HepG2 (cell line): ENCODE measurements around the gene DUS3L. TPM values are rescaled to one million over a fixed set of nuclear protein-coding genes. Genes with fewer than 3 reads are reported as not detected.

Source experiments
- CC2D1A ChIP-seq: sonication (generic); formaldehyde crosslinking; IDR thresholded peaks from 2 replicates; pipeline ENCODE4 v1.8.1; 2023; ENCODE audit warnings: mild to moderate bottlenecking, missing genetic modification reagents
- HHEX ChIP-seq: IDR thresholded peaks from 2 replicates; pipeline ENCODE4 v1.6.1; 2016; ENCODE audit warnings: control low read depth
- KAT7 ChIP-seq: IDR thresholded peaks from 2 replicates; pipeline ENCODE4 v1.6.1; 2018; ENCODE audit warnings: borderline replicate concordance, missing compliant biosample characterization
- KLF11 ChIP-seq: IDR thresholded peaks from 2 replicates; pipeline ENCODE4 v1.6.1; 2016; ENCODE audit warnings: missing compliant biosample characterization
- NR2F6 ChIP-seq, 2 experiments: IDR thresholded peaks; 2 replicates each; pipeline ENCODE4 v1.6.1; 2016; ENCODE audit warnings: antibody characterized with exemption in 1 of 2, mild to moderate bottlenecking in 1 of 2
- RFXAP ChIP-seq: sonication (generic); formaldehyde crosslinking; IDR thresholded peaks from 2 replicates; pipeline ENCODE4 v1.4.0; 2020; ENCODE audit warnings: missing genetic modification reagents, borderline replicate concordance
- RXRB ChIP-seq: IDR thresholded peaks from 2 replicates; pipeline ENCODE4 v1.6.1; 2016; ENCODE audit warnings: borderline replicate concordance, missing genetic modification reagents, missing compliant biosample characterization
- SIN3A ChIP-seq: IDR thresholded peaks from 2 replicates; pipeline ENCODE4 v1.6.1; 2011; ENCODE audit warnings: low read depth, mild to moderate bottlenecking, control low read depth, low read length, borderline replicate concordance
- SNAPC2 ChIP-seq: sonication (generic); formaldehyde crosslinking; IDR thresholded peaks from 2 replicates; pipeline ENCODE4 v1.8.1; 2022; ENCODE audit warnings: mild to moderate bottlenecking, missing genetic modification reagents
- YY1 ChIP-seq: IDR thresholded peaks from 2 replicates; pipeline ENCODE4 v1.6.1; 2011; ENCODE audit warnings: low read length, low read depth, moderate library complexity, mild to moderate bottlenecking; ENCODE audit not compliant: insufficient read depth, insufficient replicate concordance
- ZBTB49 ChIP-seq: sonication (generic); formaldehyde crosslinking; IDR thresholded peaks from 2 replicates; pipeline ENCODE4 v1.4.0; 2020; ENCODE audit warnings: missing genetic modification reagents, borderline replicate concordance
- ZFP36 ChIP-seq: fragments of 150-350 bp; IDR thresholded peaks from 2 replicates; pipeline ENCODE4 v1.6.1; 2018; ENCODE audit warnings: borderline replicate concordance, low read length, low read depth; ENCODE audit not compliant: partially characterized antibody
- ZFP36L1 ChIP-seq: sonication (generic); formaldehyde crosslinking; IDR thresholded peaks from 2 replicates; pipeline ENCODE4 v1.8.0; 2022; ENCODE audit warnings: mild to moderate bottlenecking, missing genetic modification reagents, moderate library complexity
- ZNF589 ChIP-seq: sonication (generic); formaldehyde crosslinking; conservative IDR thresholded peaks from 2 replicates; pipeline ENCODE4 v1.8.0; 2022; ENCODE audit warnings: mild to moderate bottlenecking, moderate library complexity, missing genetic modification reagents
- ZNF747 ChIP-seq: sonication (generic); formaldehyde crosslinking; IDR thresholded peaks from 2 replicates; pipeline ENCODE4 v1.8.1; 2023; ENCODE audit warnings: missing genetic modification reagents, mild to moderate bottlenecking, borderline replicate concordance
- polyA plus RNA-seq, 8 experiments: library from polyadenylated mRNA; depleted of rRNA in 3 of 8; stranded (reverse) in 7 of 8; unstranded in 1 of 8; fragments of >200 nt; fragmentation: Illumina TruSeq in 4 of 8; extraction: Trizol in 4 of 8; gene quantifications; 2 replicates each; pipeline versions ENCODE4 v1.2.1 to v1.2.3, GENCODE V29; 2011 to 2016; ENCODE audit warnings: low read depth in 4 of 8, missing spikeins in 1 of 8, mixed read lengths in 1 of 8; ENCODE audit not compliant: insufficient read depth in 1 of 8
- total RNA-seq, 5 experiments: library from RNA; depleted of rRNA; stranded (reverse); fragments of >200 nt; fragmentation: Illumina TruSeq; extraction: Trizol; gene quantifications; 2 replicates each; pipeline ENCODE4 v1.2.3, GENCODE V29; 2016; ENCODE audit warnings: low read depth in 1 of 5
- TF ChIP-seq, protein P1 (sequence below): sonication (generic); formaldehyde crosslinking; IDR thresholded peaks from 2 replicates; pipeline ENCODE4 v1.4.0; 2020; ENCODE audit warnings: missing genetic modification reagents, borderline replicate concordance
- TF ChIP-seq, protein P2 (sequence below): IDR thresholded peaks from 2 replicates; pipeline ENCODE4 v1.6.1; 2016; ENCODE audit warnings: control low read depth
- TF ChIP-seq, protein P3 (sequence below): sonication (generic); formaldehyde crosslinking; IDR thresholded peaks from 2 replicates; pipeline ENCODE4 v1.8.0; 2022; ENCODE audit warnings: missing genetic modification reagents, mild to moderate bottlenecking, moderate library complexity, borderline replicate concordance
- TF ChIP-seq, protein P4 (sequence below): sonication (generic); formaldehyde crosslinking; IDR thresholded peaks from 2 replicates; pipeline ENCODE4 v1.8.0; 2022; ENCODE audit warnings: mild to moderate bottlenecking, missing genetic modification reagents, moderate library complexity

DUS3L gene
- total and polyA plus RNA-seq, 2 of the 13 experiments (the other 11 are each of a cell fraction or from before 2014, with no cell fraction given), result 13.3 to 25.1 TPM

- TF ChIP-seq, protein P1, sequence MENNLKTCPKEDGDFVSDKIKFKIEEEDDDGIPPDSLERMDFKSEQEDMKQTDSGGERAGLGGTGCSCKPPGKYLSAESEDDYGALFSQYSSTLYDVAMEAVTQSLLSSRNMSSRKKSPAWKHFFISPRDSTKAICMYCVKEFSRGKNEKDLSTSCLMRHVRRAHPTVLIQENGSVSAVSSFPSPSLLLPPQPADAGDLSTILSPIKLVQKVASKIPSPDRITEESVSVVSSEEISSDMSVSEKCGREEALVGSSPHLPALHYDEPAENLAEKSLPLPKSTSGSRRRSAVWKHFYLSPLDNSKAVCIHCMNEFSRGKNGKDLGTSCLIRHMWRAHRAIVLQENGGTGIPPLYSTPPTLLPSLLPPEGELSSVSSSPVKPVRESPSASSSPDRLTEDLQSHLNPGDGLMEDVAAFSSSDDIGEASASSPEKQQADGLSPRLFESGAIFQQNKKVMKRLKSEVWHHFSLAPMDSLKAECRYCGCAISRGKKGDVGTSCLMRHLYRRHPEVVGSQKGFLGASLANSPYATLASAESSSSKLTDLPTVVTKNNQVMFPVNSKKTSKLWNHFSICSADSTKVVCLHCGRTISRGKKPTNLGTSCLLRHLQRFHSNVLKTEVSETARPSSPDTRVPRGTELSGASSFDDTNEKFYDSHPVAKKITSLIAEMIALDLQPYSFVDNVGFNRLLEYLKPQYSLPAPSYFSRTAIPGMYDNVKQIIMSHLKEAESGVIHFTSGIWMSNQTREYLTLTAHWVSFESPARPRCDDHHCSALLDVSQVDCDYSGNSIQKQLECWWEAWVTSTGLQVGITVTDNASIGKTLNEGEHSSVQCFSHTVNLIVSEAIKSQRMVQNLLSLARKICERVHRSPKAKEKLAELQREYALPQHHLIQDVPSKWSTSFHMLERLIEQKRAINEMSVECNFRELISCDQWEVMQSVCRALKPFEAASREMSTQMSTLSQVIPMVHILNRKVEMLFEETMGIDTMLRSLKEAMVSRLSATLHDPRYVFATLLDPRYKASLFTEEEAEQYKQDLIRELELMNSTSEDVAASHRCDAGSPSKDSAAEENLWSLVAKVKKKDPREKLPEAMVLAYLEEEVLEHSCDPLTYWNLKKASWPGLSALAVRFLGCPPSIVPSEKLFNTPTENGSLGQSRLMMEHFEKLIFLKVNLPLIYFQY (CRISPR knock-in tag), result peak; percentile 97
- TF ChIP-seq NR2F6 (IDR thresholded peaks at IDR 0.05) (no peak), NR2F6 (CRISPR knock-in tag; IDR thresholded peaks at IDR 0.05) (peak; percentile 22; the same call in 1 of the 2 replicates), HHEX (no peak), ZNF589 (no peak), KLF11 (CRISPR knock-in tag) (no peak), ZBTB49 (no peak), SIN3A (no peak), YY1 (no peak), ZFP36L1 (CRISPR knock-in tag) (no peak), KAT7 (CRISPR knock-in tag) (no peak), RFXAP (CRISPR knock-in tag) (no peak), SNAPC2 (no peak), RXRB (CRISPR knock-in tag) (no peak), ZFP36 (peak; percentile 93), CC2D1A (no peak), ZNF747 (CRISPR knock-in tag) (no peak)
- TF ChIP-seq, protein P2, sequence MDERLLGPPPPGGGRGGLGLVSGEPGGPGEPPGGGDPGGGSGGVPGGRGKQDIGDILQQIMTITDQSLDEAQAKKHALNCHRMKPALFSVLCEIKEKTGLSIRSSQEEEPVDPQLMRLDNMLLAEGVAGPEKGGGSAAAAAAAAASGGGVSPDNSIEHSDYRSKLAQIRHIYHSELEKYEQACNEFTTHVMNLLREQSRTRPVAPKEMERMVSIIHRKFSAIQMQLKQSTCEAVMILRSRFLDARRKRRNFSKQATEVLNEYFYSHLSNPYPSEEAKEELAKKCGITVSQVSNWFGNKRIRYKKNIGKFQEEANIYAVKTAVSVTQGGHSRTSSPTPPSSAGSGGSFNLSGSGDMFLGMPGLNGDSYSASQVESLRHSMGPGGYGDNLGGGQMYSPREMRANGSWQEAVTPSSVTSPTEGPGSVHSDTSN (CRISPR knock-in tag), result no peak
- TF ChIP-seq, protein P3, sequence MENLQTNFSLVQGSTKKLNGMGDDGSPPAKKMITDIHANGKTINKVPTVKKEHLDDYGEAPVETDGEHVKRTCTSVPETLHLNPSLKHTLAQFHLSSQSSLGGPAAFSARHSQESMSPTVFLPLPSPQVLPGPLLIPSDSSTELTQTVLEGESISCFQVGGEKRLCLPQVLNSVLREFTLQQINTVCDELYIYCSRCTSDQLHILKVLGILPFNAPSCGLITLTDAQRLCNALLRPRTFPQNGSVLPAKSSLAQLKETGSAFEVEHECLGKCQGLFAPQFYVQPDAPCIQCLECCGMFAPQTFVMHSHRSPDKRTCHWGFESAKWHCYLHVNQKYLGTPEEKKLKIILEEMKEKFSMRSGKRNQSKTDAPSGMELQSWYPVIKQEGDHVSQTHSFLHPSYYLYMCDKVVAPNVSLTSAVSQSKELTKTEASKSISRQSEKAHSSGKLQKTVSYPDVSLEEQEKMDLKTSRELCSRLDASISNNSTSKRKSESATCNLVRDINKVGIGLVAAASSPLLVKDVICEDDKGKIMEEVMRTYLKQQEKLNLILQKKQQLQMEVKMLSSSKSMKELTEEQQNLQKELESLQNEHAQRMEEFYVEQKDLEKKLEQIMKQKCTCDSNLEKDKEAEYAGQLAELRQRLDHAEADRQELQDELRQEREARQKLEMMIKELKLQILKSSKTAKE (CRISPR knock-in tag), result no peak
- TF ChIP-seq, protein P4, sequence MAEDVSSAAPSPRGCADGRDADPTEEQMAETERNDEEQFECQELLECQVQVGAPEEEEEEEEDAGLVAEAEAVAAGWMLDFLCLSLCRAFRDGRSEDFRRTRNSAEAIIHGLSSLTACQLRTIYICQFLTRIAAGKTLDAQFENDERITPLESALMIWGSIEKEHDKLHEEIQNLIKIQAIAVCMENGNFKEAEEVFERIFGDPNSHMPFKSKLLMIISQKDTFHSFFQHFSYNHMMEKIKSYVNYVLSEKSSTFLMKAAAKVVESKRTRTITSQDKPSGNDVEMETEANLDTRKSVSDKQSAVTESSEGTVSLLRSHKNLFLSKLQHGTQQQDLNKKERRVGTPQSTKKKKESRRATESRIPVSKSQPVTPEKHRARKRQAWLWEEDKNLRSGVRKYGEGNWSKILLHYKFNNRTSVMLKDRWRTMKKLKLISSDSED (CRISPR knock-in tag), result no peak
Observed at GRCh38 chr19:5822181-5822844, 31.4 kb upstream of the DUS3L start (continued).
